ENCODE measurements around the gene RDX.
"Not testable (repeated sequence)": the region's sequence is repeated elsewhere in the genome, so short reads cannot be mapped to it uniquely, and the experiment has no call there.

The RDX gene

GRCh38 chr11:110230377-110230776 lies 66.0 kb downstream of the RDX start:
- no peak overlapping the region for H3K4me3 ChIP-seq (ENCODE audit: low read length)
- no peak for DNase-seq (ENCODE audit: low read depth)
- TF ChIP-seq CTCF (conservative IDR thresholded peaks at IDR 0.05; ENCODE audit: low read depth, low read length) = no peak

- no peak overlapping the region for H3K4me3 ChIP-seq (ENCODE audit: low read length)
- no peak for TF ChIP-seq CTCF (conservative IDR thresholded peaks at IDR 0.05; ENCODE audit: low read depth, low read length)
- DNase-seq (ENCODE audit: low read depth) = no peak
These were observed 77.2 kb downstream of the RDX start for GRCh38 chr11:110219006-110219785.

GRCh38 chr11:110217936-110218335 lies 78.5 kb downstream of the RDX start:
- TF ChIP-seq CTCF (conservative IDR thresholded peaks at IDR 0.05; ENCODE audit: low read depth, low read length) = no peak
- no peak overlapping the region for H3K4me3 ChIP-seq (ENCODE audit: low read length)
- no peak for DNase-seq (ENCODE audit: low read depth)

GRCh38 chr11:110217223-110217877 lies 79.1 kb downstream of the RDX start:
- TF ChIP-seq CTCF (conservative IDR thresholded peaks at IDR 0.05; ENCODE audit: low read depth, low read length) = no peak
- no peak for DNase-seq (ENCODE audit: low read depth)
- H3K4me3 ChIP-seq (ENCODE audit: low read length) = no peak overlapping the region

GRCh38 chr11:110209313-110209694 lies 87.1 kb downstream of the RDX start:
- peak overlapping the region; percentile 24 for H3K4me3 ChIP-seq (ENCODE audit: low read length)
- DNase-seq (ENCODE audit: low read depth) = not testable (repeated sequence)

GRCh38 chr11:110208678-110209312 lies 87.6 kb downstream of the RDX start:
- DNase-seq (ENCODE audit: low read depth) = not testable (repeated sequence)
- peak overlapping the region; percentile 34 for H3K4me3 ChIP-seq (ENCODE audit: low read length)

- no peak for TF ChIP-seq CTCF (conservative IDR thresholded peaks at IDR 0.05; ENCODE audit: low read depth, low read length)
- H3K4me3 ChIP-seq (ENCODE audit: low read length) = no peak overlapping the region
- no peak for DNase-seq (ENCODE audit: low read depth)
These were observed 89.3 kb downstream of the RDX start for GRCh38 chr11:110207123-110207522.

GRCh38 chr11:110200836-110201235 lies 95.6 kb downstream of the RDX start:
- no peak overlapping the region for H3K4me3 ChIP-seq (ENCODE audit: low read length)
- DNase-seq (ENCODE audit: low read depth) = no peak
- TF ChIP-seq CTCF (conservative IDR thresholded peaks at IDR 0.05; ENCODE audit: low read depth, low read length) = no peak

Measured in retinal pigment epithelial cell (primary cell).